ENCODE results near the gene KLC4.

KLC4 gene

DNA sequence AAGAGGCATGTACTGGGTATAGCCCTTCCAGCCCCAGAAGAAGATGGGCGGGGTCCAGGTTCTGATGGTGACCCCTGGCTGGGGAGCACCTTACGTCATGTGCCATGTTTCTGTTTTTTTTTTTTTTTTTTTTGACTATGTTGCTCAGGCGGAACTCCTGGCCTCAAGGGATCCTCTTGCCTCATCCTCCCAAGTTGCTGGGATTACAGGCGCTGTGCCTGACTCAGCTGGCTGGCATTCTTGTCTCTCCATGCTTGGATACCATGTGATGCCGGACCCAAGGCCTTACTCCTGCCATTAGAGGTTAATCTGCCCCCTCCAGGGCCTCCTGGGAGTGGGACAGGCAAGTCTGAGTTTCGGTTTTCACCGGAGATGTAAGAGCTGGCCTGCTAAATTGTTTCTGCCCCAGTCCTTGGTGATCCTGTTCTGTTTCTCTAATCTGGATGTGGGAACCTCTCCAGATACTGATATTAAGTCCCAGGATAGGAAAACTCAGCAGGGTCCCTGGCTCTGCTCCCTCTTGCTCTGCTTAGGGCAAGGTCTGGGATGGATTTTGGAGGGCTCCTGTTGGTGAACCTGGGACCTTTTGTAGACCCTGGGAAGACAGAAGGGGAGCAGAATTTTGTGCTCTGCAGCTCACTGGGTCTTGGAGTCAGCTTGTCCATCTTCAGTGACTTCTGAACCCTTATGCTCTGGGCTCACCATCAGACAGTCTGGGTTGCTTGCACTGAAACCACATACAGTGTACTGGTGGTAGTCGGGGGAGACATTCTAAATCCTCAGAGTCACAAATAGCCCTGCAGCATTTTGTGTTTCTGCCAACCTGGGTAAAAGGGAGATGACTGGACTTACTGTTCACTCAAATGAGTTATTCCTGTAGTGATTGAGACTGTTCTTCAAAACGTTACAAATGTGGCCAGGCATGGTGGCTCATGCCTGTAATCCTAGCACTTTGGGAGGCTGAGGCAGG, 61.8 kb downstream of the KLC4 start:
- DNase-seq (ENCODE audit: extremely low spot score, insufficient read length, low read depth): no peak
- no peak for FAIRE-seq

DNA sequence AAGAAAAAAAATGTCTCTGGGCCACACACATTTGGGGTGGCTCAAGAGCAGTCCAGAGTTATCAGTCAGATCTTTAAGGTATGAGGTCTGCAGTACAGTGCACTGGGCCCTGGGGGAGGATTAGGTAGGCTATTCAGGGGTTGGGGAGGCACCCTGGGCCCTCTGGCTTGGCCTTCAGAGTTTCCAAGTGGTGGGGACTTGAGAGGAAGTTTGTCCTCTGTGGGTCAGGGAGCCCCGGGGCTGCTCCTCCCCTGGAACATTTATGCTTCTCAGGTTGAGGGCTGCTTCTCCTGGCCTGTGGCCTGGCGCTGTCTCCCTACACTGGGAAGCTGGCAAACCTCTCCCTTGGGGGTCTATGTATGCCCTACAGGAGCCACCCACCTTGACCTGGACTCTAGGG, 62.7 kb downstream of the KLC4 start:
- no peak for FAIRE-seq

GRCh38 chr6:43123461-43124314, 64.3 kb downstream of the KLC4 start:
- DNase-seq (ENCODE audit: extremely low spot score, insufficient read length, low read depth) (no peak), FAIRE-seq (no peak)

More for the DNA sequence above, 62.7 kb downstream of the KLC4 start:
- no peak for DNase-seq (ENCODE audit: extremely low spot score, insufficient read length, low read depth)

GRCh38 chr6:43124481-43124880, 65.0 kb downstream of the KLC4 start:
- FAIRE-seq (no peak), DNase-seq (ENCODE audit: extremely low spot score, insufficient read length, low read depth) (no peak)

All from GM18507 (cell line).